Skeletal muscle tissue (tissue), 4 donors: ENCODE data around the gene ONECUT2. TPM values are rescaled to one million over a fixed set of nuclear protein-coding genes. Genes with fewer than 3 reads are reported as not detected.

Experiments
- H3K27ac ChIP-seq: one replicate; pipeline ENCODE4 v1.7.0; 2013; ENCODE audit warnings: mild to moderate bottlenecking, low read depth, low read length, inconsistent platforms
- H3K27me3 ChIP-seq, 3 donors: one replicate each; pipeline ENCODE4 v1.7.0; 2013; ENCODE audit warnings: low read length in 3 of 3; ENCODE audit not compliant: control insufficient read depth in 3 of 3, insufficient read depth in 3 of 3
- H3K36me3 ChIP-seq, 3 donors: one replicate each; pipeline ENCODE4 v1.7.0; 2013; ENCODE audit warnings: low read length in 3 of 3; ENCODE audit not compliant: control insufficient read depth in 3 of 3, insufficient read depth in 3 of 3
- H3K4me1 ChIP-seq, 3 donors: one replicate each; pipeline ENCODE4 v1.7.0; 2013; ENCODE audit warnings: low read length in 3 of 3, mild to moderate bottlenecking in 3 of 3; ENCODE audit not compliant: control insufficient read depth in 3 of 3, insufficient read depth in 3 of 3
- H3K4me3 ChIP-seq, 3 donors: one replicate each; pipeline ENCODE4 v1.7.0; 2013; ENCODE audit warnings: low read length in 3 of 3
- H3K9ac ChIP-seq, 3 donors: one replicate each; pipeline ENCODE4 v1.7.0; 2013; ENCODE audit warnings: low read length in 3 of 3, mild to moderate bottlenecking in 3 of 3, moderate library complexity in 2 of 3, low read depth in 1 of 3
- H3K9me3 ChIP-seq, 3 donors: one replicate each; pipeline ENCODE4 v1.7.0; 2013; ENCODE audit warnings: low read length in 3 of 3; ENCODE audit not compliant: control insufficient read depth in 3 of 3
- total RNA-seq: library from RNA; depleted of rRNA; stranded (reverse); fragments of >200 nt; gene quantifications from one replicate; pipeline ENCODE4 v1.2.3, GENCODE V29; 2014
- donor health status: Osteomylitis.

ONECUT2 gene
- total RNA-seq, 1 donor from 2014 or later = not detected

DNA sequence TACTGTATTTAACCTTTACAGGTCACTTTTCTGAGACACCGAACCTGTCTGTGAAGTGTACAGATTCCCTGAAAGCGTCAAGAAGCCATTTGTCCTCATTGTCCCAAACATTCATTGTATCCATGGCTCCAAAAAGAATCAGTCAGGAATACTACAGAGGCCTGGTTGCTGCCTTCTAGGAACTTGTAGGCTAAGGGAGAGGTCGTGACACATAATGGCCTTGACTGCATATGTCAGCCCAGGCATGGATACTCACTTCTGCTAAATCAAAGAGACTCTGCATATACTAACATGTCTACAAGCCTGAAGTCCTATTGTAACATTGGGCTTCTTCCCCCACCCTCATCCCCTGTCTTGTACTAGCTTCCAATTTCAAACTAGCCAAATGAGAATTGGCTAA lies 40.2 kb downstream of the ONECUT2 start:
- Histone ChIP-seq H3K4me1 (no peaks in the 10 kb centered on the region), H3K36me3 (no peaks in the 10 kb centered on the region), H3K27ac (no peak overlapping the region), H3K9me3 (no peaks in the 10 kb centered on the region), H3K27me3 (peaks cover 0 to 4% (median 3%) of the 10 kb centered on the region in 3 donors), H3K9ac (no peak overlapping the region), H3K4me3 (no peak overlapping the region)

DNA sequence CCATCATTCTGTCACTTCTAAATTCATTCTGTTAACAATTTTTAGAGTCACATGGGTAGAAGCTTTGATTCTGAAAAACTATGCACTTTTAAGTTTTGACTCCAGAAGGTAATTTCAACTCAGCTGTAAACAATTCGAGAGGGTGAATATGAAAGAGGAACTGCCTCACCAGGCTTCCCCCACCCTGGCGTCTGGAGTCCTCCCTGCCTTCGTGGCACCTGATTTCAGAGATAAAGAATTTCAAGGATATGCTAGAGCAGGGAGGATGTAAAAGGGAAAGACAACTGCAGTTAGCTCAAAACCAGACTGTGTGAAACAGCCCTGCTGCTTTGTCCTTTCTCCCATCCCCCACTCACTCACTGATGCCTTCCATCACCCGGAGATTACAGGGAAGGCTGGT lies 40.7 kb downstream of the ONECUT2 start:
- H3K36me3 ChIP-seq = no peaks in the 10 kb centered on the region
- H3K9me3 ChIP-seq = no peaks in the 10 kb centered on the region
- H3K27me3 ChIP-seq = peaks cover 0 to 4% (median 3%) of the 10 kb centered on the region in 3 donors

DNA sequence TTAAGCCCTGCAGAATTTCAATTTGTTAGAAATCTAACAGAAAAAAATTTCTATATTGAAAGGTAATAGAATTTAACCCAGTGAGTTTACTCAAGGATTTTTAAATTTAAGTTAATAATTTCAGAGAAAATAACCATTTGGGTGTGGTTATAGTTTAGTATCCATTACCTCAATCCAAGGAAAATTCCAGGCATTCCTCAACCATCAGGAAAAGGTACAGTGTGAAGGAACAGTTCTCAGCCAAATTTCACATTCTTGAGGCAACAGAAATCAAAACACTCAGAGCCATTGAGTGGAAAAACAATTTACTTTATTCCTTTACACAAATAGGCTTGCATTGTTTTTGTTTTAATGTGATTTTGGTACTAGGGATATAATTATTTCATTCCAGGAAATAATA lies 45.6 kb downstream of the ONECUT2 start:
- Histone ChIP-seq H3K27ac (no peak overlapping the region), H3K9ac (no peak overlapping the region), H3K36me3 (no peaks in the 10 kb centered on the region), H3K4me3 (no peak overlapping the region), H3K9me3 (no peaks in the 10 kb centered on the region), H3K27me3 (no peaks in the 10 kb centered on the region), H3K4me1 (no peaks in the 10 kb centered on the region)

More for the DNA sequence above, 40.7 kb downstream of the ONECUT2 start:
- H3K4me1 ChIP-seq = no peaks in the 10 kb centered on the region
- H3K4me3 ChIP-seq = no peak overlapping the region
- H3K27ac ChIP-seq = no peak overlapping the region
- H3K9ac ChIP-seq = no peak overlapping the region

DNA sequence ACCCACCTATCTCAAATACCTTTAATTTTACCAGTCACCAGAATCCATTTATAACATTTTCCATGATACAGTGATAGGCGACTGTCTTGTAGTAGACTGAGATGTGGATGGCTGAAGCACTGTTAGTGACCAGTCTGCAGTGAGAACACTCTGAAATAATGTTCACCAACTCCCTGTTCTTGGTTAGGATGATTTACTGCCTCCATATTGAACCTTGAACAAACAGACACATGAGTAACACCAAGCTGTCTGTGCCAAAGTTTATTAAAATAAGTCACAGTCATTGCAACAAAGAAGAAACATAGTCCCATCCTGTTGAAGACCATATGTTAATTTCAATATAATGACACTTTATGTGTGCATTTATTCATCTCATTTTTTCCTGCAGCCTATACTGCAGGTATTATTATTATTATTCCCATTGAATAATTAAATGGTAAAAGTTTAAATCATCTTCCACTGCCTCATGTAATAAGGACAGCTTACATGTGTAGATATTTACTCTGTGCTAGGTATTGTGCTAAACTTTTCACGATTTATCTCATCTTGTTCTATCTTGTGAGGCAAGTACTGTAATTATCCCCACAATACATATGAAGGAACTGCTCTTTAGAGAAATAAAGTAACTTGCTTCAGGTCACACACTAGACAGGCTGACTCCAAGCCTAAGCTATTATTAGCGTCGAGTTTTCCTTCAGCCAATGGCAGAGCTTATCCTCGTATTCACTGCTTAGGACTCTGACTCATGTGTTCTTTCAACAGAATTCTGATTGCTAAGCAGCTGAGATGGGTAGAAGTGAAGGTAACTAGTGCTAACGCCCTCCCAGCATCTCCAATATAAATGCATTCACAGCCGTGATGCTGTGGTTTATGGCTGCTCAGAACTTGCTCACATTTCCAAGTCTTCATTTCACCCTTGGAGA lies 62.5 kb downstream of the ONECUT2 start:
- H3K9ac ChIP-seq = no peak overlapping the region
- H3K4me3 ChIP-seq = peak overlapping the region in 2 of 3 donors; percentile 16 to 25
- peaks cover 7 to 11% (median 8%) of the 10 kb centered on the region in 3 donors for H3K4me1 ChIP-seq
- H3K27ac ChIP-seq = no peak overlapping the region
- peaks cover 0 to 2% (median 0%) of the 10 kb centered on the region in 3 donors for H3K9me3 ChIP-seq
- H3K36me3 ChIP-seq = no peaks in the 10 kb centered on the region
- H3K27me3 ChIP-seq = no peaks in the 10 kb centered on the region

DNA sequence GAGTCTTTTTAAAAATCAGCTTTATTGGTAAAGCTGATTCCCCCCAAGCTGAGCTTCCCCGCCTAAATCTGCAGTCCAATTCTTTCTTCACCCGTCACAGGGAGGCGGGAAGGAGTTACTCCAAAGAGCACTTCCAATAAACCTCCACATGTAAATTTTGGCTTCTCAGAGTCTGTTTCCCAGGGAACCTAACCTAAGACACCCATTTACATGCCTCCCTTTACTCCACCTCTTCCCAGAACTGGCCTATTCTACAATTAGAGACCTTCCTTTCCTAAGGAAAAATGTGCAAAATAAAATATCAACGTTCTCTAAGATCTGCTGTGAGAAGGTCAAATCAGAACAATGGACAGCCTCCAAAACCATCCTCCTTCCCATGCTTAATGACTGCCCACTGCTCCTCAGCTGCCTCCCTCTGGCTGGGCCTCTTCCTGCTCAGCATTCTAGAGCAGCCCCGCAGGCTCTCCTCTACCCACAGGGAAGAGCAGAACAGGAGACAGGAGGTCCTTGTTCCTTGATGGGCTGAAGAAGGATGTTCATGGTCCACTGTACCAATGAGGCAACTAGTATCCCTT lies 63.6 kb downstream of the ONECUT2 start:
- peaks cover 7 to 11% (median 8%) of the 10 kb centered on the region in 3 donors for H3K4me1 ChIP-seq
- no peak overlapping the region for H3K9ac ChIP-seq
- H3K27me3 ChIP-seq = no peaks in the 10 kb centered on the region
- no peak overlapping the region for H3K4me3 ChIP-seq
- H3K36me3 ChIP-seq = no peaks in the 10 kb centered on the region
- H3K27ac ChIP-seq = no peak overlapping the region
- H3K9me3 ChIP-seq = peaks cover 0 to 2% (median 0%) of the 10 kb centered on the region in 3 donors

DNA sequence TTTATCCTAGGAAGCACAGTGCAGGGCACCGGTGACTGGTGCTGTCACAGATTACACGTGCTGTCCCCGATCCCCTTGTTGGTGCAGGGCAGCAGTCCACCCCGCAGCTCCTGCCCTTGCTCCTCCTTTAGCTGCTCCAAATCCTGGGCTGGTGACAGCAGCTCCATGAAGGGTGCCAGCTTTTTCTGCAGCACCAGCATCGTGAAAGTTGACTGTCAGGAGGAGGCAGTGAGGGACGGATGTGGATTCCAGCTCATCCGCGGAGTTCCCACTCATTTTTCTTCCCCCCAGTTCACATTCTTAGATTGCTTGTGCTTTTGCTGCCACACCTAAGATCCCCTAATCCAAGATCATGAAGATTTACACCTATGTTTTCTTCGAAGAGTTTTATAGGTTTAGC lies 67.5 kb downstream of the ONECUT2 start:
- H3K4me1 ChIP-seq = peaks cover 7 to 8% (median 8%) of the 10 kb centered on the region in 3 donors
- no peak overlapping the region for H3K4me3 ChIP-seq
- H3K9me3 ChIP-seq = no peaks in the 10 kb centered on the region
- H3K27ac ChIP-seq = no peak overlapping the region
- H3K9ac ChIP-seq = no peak overlapping the region
- peaks cover 0 to 3% (median 0%) of the 10 kb centered on the region in 3 donors for H3K27me3 ChIP-seq
- no peaks in the 10 kb centered on the region for H3K36me3 ChIP-seq

DNA sequence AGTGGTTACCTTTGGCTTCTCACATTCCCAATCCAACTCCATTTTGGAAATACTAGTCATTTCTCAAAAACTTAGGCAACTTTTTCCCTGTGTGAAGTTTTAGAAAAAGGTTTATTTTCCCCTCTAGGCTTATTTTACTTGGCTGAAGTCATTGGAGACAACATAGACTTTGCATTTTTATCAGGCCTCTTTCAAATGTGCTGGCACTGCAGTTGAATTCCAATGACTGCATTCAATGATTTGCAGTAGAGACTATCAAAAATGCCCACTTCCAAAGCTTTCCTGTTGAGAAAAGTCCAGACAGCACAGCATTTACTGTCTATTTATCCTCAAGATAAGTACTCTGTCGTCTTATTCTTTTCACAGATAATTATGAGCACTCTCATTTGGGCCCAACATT lies 70.1 kb downstream of the ONECUT2 start:
- Histone ChIP-seq H3K27me3 (peaks cover 0 to 4% (median 2%) of the 10 kb centered on the region in 3 donors), H3K4me1 (no peaks in the 10 kb centered on the region), H3K36me3 (no peaks in the 10 kb centered on the region), H3K4me3 (no peak overlapping the region), H3K9me3 (no peaks in the 10 kb centered on the region), H3K9ac (no peak overlapping the region), H3K27ac (no peak overlapping the region)

DNA sequence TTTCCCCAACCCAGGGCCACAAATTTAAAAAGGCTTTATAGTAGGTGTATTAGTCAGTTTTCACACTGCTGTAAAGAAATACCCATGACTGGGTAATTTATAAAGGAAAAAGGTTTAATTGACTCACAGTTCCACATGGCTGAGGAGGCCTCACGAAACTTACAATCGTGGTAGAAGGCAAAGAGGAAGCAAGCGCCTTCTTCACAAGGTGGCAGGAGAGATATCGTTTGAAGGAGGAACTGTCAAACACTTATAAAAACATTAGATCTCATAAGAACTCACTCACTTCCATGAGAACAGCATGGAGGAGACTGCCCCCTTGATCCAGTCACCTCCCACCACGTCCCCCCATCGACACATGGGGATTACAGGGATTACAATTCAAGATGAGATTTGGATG lies 80.9 kb downstream of the ONECUT2 start:
- H3K36me3 ChIP-seq = no peaks in the 10 kb centered on the region
- no peaks in the 10 kb centered on the region for H3K9me3 ChIP-seq
- peaks cover 0 to 5% (median 3%) of the 10 kb centered on the region in 3 donors for H3K27me3 ChIP-seq
- no peaks in the 10 kb centered on the region for H3K4me1 ChIP-seq
- H3K9ac ChIP-seq = no peak overlapping the region
- no peak overlapping the region for H3K27ac ChIP-seq
- no peak overlapping the region for H3K4me3 ChIP-seq

DNA sequence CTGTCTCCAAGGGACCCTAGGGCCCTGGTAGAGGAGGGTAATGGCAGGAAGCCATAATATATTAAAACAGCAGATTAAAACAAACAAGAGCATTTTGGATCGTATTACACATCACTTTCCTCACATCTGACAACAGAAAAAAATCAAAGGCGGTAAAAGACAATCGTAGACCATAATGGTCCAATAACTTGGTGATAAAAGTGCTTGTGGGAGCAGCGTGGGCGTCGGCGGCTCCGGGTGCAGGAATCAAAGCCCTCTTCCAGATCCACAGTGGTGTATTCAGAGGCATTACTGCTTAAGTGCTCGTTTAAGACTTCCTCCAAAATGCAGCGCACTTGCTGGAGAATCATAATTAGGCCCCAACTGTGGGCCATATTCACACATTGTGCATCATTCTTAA lies 83.4 kb downstream of the ONECUT2 start:
- Histone ChIP-seq H3K36me3 (no peaks in the 10 kb centered on the region), H3K9ac (no peak overlapping the region), H3K27ac (no peak overlapping the region), H3K27me3 (peaks cover 0 to 6% (median 3%) of the 10 kb centered on the region in 3 donors), H3K9me3 (no peaks in the 10 kb centered on the region), H3K4me3 (no peak overlapping the region), H3K4me1 (no peaks in the 10 kb centered on the region)
